T-helper 1 cell (primary cell): Measurements from ENCODE around the gene TRAF3IP3.

Source experiments
- DNase-seq, 5 donors: peaks; one replicate each; pipeline ENCODE4 v3.0.0-alpha.2; 2012 to 2020

TRAF3IP3 gene

DNA sequence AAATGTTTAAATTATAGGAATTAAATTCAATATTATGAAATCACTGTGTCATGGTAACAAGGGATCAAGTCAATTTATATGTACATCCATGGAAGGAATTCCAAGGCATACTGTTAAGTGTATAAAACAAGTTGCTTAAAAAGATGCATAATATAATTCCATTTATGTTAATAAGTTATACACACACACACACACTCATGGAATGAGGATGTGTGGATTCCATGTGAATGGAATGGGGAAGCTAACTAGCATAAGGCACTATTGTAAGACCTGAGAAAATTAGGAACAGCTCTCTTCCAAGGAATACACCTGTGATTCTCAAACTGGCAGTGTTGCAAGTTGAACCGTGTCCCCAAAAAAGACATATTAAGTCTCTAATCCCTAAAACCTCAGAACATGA lies 17.6 kb upstream of the TRAF3IP3 start:
- no peak for DNase-seq

GRCh38 chr1:209741193-209741592 lies 14.7 kb upstream of the TRAF3IP3 start:
- DNase-seq: no peak

GRCh38 chr1:209741889-209742288 lies 14.0 kb upstream of the TRAF3IP3 start:
- DNase-seq: no peak

DNA sequence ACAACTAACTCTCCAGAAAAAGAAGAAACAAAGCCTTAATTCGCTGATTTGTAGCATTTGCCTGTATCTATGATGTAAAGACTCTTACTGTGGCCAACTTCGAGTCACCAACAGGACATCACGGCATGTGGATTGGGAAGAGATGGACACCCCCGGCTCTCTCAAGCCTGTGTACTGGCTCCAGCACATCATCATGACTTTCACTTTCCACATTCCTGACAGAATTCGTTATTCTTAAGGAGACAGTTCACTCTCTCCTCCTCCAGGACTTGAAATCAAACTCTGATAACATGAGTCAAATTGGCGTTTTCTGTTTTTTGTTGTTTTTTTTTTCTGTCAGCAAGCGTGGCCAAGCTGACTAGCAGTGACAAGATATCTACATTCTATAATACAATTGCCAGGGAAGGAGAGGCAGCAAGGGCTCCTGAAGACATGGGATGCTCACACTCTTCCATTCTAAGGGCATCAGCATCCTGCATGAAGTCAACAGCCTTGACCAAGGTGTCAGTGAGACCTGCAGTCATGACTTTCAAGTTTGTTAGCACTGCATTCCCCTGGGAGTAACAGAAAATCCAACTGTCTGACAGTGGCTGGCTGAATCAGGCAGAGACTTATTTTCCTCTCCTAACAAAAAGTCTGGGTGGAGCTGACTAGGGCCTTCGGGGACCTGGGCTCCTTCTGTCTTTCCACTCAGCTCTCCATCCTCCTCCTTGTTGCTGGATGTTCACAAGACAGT lies 13.3 kb upstream of the TRAF3IP3 start:
- DNase-seq: no peak

- DNase-seq: no peak
Observed at GRCh38 chr1:209743145-209743482, 12.7 kb upstream of the TRAF3IP3 start.

- DNase-seq: no peak
Observed at GRCh38 chr1:209746451-209747165, 9.2 kb upstream of the TRAF3IP3 start.

GRCh38 chr1:209747580-209748262 lies 8.1 kb upstream of the TRAF3IP3 start:
- DNase-seq: peak; percentile 69 to 95 (median 71)

DNA sequence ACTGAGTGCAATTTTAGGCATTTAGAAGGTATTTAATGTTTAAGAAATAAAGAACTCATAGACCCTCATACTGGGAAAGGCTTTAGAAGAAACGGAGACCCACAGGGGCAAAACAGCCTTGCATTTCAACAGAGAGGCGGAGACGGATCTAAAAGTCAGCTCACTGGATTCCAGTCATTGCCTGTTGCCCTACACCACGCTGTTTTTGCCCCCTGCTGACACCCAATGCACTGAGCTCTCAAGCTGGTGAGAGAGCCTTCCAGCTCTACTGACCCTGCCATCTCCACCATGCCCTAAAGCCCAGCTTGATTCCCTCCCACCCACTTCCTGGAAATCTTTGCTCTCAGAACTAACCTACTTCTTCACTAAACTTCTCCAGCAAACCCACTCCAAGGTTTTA lies 7.2 kb upstream of the TRAF3IP3 start:
- no peak for DNase-seq

DNA sequence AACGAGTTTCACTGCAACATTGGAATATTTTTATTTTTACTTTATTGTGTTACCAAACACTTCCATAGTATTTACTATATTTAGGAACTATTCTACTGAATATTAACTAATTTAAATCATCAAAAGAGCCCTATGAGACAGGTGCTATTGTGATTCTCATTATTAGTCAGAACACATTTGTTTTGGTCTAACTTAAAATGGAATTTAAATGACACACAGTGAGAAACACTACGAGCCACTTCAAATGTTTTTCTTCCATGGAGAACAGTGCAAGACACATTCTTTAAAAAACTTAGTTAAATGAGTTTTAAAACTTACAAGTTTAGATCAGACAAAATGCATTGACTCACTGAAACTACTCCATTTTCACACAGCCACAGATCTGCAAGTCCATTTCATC lies 6.6 kb upstream of the TRAF3IP3 start:
- no peak for DNase-seq

GRCh38 chr1:209749670-209750323 lies 6.1 kb upstream of the TRAF3IP3 start:
- DNase-seq: no peak

DNA sequence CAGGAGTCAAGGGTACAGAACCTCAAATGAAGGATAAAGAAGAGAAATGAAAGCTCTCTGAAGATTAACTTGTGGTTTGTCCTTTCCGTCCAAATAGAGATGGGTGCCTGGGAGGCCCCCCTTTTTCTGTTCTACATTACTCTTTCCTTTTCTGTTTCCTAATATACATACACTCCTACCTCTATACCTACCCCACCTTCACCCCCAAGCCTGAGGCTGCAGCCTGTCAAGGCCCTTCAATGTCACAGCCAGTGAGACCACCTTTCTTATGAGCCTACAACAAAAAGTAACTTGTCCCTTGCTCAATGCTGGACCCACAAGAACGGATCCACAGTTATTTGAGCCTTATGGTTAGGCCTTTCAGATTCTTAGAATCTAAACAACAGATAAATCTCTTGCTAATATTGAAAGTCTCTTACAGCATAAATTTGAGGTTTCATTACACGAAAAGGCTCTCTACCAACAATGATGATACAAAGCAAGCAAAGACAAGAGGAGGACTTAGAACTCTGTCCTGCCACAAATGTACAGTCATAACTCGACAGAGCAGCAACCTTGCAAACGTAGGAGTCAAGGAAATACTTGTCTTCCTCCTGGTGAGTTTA lies 4.1 kb upstream of the TRAF3IP3 start:
- peak in 1 of 5 donors; percentile 93 for DNase-seq

DNA sequence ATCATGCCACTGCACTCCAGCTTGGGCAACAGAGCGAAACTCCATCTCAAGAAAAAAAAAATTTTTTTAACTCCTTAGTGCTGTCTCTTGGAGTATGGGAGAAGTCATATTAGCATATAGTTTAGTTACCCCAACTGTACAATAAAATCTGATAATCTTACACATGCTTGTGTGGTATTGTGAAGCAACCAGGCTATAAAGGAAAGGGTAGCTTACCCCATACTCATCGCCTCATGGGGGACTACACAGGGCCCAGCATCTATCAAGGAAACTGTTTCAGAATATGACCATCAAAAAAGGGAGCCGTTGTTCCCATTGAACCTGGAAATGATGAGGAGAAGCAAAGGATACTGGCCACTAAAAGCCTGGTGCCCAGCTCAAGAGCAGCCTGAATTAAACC lies 3.0 kb upstream of the TRAF3IP3 start:
- no peak for DNase-seq

DNA sequence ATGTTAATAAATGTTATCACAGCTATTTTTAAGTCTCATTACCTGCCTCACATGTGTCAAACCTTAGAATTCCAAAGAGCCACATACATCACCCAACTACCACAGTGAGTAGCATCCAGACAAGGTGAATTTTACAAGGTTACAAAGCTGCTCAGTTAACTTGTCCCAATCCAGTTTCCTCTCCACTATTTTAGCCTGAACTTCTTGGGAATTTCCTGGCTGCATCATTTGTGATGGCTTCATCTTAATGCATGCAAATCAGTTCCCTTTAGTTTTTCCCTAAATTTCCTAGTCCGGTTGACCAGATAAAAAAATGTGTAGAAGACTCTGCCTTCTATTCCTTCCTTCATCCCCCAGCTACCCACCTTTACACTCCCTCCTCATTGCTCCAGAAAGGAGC lies 597 bp upstream of the TRAF3IP3 start:
- DNase-seq: no peak

- DNase-seq: peak in 2 of 5 donors; percentile 38 to 65
Observed at GRCh38 chr1:209756615-209757445, 977 bp downstream of the TRAF3IP3 start.

DNA sequence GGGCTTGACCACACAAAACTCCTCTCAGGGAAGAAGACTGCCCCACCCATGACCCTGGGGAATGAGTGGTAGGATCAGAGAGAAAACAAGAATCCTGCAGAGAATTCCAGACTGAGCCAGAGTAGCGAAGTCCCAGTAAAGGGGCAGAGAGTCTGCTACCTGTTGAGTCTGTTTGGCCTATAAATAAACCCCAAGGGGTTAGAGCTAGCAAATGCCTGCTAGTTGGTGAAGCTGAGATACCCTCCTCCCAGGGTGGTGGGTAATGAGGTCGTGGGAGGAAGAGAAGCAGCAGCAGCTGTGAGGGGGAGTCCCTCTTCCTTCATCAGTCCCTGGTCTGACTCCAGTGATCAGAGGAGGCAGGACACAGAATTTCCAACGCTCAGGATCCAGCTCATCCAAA lies 2.5 kb downstream of the TRAF3IP3 start:
- DNase-seq: no peak

DNA sequence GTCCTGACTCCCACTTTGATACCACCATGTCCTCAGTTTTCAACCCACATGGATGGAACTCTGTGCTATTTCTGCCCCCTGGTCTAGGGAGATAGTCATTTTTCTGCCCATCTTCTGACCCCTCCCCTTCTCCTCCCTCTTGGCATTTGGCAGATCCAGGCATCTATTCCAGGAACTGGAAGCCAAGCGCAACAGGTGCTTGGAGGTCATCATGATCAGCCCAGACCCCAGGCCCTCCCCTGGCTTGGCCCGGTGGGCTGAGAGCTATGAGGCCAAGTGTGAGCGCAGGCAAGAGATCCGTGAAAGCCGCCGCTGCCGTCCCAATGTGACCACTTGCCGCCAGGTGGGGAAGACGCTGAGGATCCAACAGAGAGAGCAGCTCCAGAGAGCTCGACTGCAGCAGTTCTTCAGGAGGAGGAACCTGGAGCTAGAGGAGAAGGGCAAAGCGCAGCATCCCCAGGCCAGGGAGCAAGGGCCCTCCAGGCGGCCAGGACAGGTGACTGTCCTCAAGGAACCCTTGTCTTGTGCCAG lies 4.0 kb downstream of the TRAF3IP3 start:
- no peak for DNase-seq

DNA sequence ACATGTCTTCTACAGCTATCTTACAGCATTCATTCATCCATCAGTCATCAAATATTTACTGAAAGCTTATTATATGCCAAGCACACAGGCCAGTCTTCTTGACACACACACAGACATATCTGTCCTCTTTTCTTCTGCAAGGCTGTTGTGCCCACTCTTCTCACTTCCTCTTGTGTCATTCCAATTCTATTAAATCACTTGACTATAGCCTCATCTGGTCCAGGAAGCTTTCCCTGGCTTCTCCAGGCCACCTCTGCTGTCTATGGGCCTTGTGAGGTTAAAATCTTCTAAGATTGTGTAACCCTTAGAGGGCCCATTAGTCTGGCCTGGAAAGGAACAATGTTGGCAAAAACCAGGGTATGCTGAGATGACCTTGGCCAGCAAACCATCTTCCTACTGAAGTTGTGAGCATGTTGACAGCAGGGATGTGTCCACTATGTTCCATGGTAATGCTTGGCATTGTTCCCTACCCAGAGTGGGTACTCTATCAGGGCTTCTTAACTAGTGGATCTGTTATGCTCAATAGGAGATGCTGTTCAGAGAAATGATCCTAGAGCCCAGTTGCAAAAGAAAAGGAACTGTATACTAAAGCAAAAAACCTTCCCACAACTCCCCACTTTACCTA lies 5.3 kb downstream of the TRAF3IP3 start:
- no peak for DNase-seq

DNA sequence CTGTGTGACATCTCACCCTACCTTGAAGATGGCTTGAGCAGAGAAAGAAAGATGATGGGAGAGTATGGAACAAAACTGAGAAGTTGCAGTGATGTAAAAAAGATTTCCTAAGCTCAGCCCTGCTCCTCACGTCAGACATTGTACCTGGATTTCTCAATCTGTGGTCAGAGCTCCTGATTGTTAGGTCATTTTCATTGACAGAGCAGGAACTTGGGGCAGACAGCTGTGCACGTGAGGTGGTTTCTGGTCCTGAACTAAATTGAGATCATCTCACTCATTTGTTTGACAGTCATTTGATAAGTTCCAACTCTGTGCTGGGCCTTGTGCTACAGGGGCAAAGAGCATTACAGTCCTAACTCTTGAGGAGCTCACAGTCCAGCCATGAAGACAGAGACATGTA lies 10.2 kb downstream of the TRAF3IP3 start:
- peak in 1 of 5 donors; percentile 39 for DNase-seq

GRCh38 chr1:209767096-209767495 lies 11.2 kb downstream of the TRAF3IP3 start:
- DNase-seq: peak in 1 of 5 donors; percentile 33

DNA sequence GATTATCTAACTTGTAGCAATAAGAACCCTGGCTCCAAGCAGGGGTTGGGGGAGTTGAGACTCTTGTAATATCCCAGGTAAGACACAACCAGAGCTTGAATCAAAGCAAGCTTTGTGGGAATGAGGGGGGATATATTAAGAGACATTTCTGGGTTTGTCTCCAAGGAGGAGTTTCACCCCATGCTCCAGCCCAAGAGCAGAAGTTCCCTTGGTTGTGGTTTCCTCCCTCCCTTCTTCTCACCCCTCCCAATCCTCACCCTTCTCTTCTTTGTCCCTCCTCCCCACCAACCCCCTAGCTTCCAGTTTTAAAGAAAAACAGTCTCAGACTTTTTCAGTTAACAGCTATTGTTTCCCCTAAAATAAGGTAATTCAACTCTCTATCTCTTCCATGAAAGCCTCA lies 11.9 kb downstream of the TRAF3IP3 start:
- no peak for DNase-seq

GRCh38 chr1:209768354-209768774 lies 12.5 kb downstream of the TRAF3IP3 start:
- peak; percentile 55 to 96 (median 68) for DNase-seq
